AG04449 (cell line): ENCODE measurements around the gene PAPSS1.

ENCODE experiments used
- CTCF ChIA-PET: fragments of 350-600 bp; formaldehyde crosslinking; extraction: SDS; loops from one replicate; lab custom pipeline; 2021; ENCODE audit warnings: antibody characterized with exemption; lab: Yijun Ruan, JAX
- POLR2A ChIA-PET: fragments of 400-600, 350-600 bp; formaldehyde crosslinking; extraction: SDS; loops from one replicate; lab custom pipeline; 2020; ENCODE audit warnings: antibody characterized with exemption, inconsistent platforms; lab: Yijun Ruan, JAX
- DNase-seq: peaks from one replicate; pipeline ENCODE4 v3.0.0-alpha.2; 2010; ENCODE audit warnings: low read depth, low spot score
- H3K4me3 ChIP-seq: 2 replicates; pipeline ENCODE4 v1.5.1; 2011; ENCODE audit warnings: low read depth, mild to moderate bottlenecking, control low read depth, low read length
- CTCF ChIP-seq: IDR thresholded peaks from one replicate; pipeline ENCODE4 v1.5.1; 2011; ENCODE audit warnings: mild to moderate bottlenecking, moderate library complexity, low read length, control low read depth, inconsistent platforms; ENCODE audit not compliant: insufficient read depth; ENCODE audit errors: missing control alignments

PAPSS1 gene

GRCh38 chr4:107742196-107742595 lies 22.2 kb upstream of the PAPSS1 start:
- no peak overlapping the region for H3K4me3 ChIP-seq
- POLR2A ChIA-PET = no interaction called here
- CTCF ChIA-PET = interaction anchor here (1.5 to 2.8 kb wide), 2 partner anchors 16 to 171 kb away, joined by 3 to 10 read pairs; no protein-coding TSS in a partner anchor
- DNase-seq = no peak
- TF ChIP-seq CTCF = no peak

GRCh38 chr4:107740950-107741701 lies 21.1 kb upstream of the PAPSS1 start:
- ChIA-PET CTCF (interaction anchor here (1.3 to 3.1 kb wide), 5 partner anchors 11 to 171 kb away, joined by 3 to 17 read pairs (median 8); partner anchors contain the start of gene PAPSS1), POLR2A (no interaction called here)
- DNase-seq = peak; percentile 44
- TF ChIP-seq CTCF = no peak
- no peak overlapping the region for H3K4me3 ChIP-seq

- ChIA-PET POLR2A (no interaction called here), CTCF (interaction anchor here (0.8 to 3.1 kb wide), 7 partner anchors 8 to 269 kb away, joined by 3 to 17 read pairs (median 7); partner anchors contain the start of gene PAPSS1)
- no peak for DNase-seq
- TF ChIP-seq CTCF = no peak
- no peak overlapping the region for H3K4me3 ChIP-seq
These were observed 20.3 kb upstream of the PAPSS1 start for GRCh38 chr4:107740381-107740780.

- no peak for DNase-seq
- no peak overlapping the region for H3K4me3 ChIP-seq
- ChIA-PET CTCF (interaction anchor here (0.7 to 4.5 kb wide), 14 partner anchors 9 to 561 kb away, joined by 3 to 42 read pairs (median 6); partner anchors contain the start of gene PAPSS1), POLR2A (no interaction called here)
- TF ChIP-seq CTCF = no peak
These were observed 17.4 kb upstream of the PAPSS1 start for GRCh38 chr4:107737450-107737849.

- ChIA-PET POLR2A (no interaction called here), CTCF (interaction anchor here (0.7 to 4.5 kb wide), 24 partner anchors 9 to 746 kb away, joined by 3 to 42 read pairs (median 4); partner anchors contain the start of gene PAPSS1)
- no peak overlapping the region for H3K4me3 ChIP-seq
- peak; percentile 74 for TF ChIP-seq CTCF
- DNase-seq = no peak
These were observed 17.0 kb upstream of the PAPSS1 start for GRCh38 chr4:107736924-107737448.

- H3K4me3 ChIP-seq = no peak overlapping the region
- no peak for TF ChIP-seq CTCF
- ChIA-PET CTCF (interaction anchor here (0.7 to 4.5 kb wide), 19 partner anchors 9 to 745 kb away, joined by 3 to 42 read pairs (median 5); partner anchors contain the start of gene PAPSS1), POLR2A (no interaction called here)
- no peak for DNase-seq
These were observed 16.0 kb upstream of the PAPSS1 start for GRCh38 chr4:107736037-107736436.
